Ectodermal cell (in vitro differentiated cells): ENCODE measurements around the gene SEBOX. TPM values are rescaled to one million over a fixed set of nuclear protein-coding genes. Genes with fewer than 3 reads are reported as not detected.

Experiments
- H3K27ac ChIP-seq: 2 replicates; pipeline ENCODE4 v1.7.0; 2013; ENCODE audit warnings: mild to moderate bottlenecking, low read depth, low read length; ENCODE audit not compliant: insufficient read depth, poor library complexity, severe bottlenecking
- H3K27me3 ChIP-seq: 2 replicates; pipeline ENCODE4 v1.7.0; 2013; ENCODE audit warnings: mild to moderate bottlenecking, low read length; ENCODE audit not compliant: insufficient read depth, control insufficient read depth, poor library complexity, severe bottlenecking
- H3K36me3 ChIP-seq: one replicate; pipeline ENCODE4 v1.7.0; 2013; ENCODE audit warnings: low read length; ENCODE audit not compliant: control insufficient read depth, insufficient read depth
- H3K4me1 ChIP-seq: one replicate; pipeline ENCODE4 v1.7.0; 2013; ENCODE audit warnings: low read length; ENCODE audit not compliant: control insufficient read depth, insufficient read depth
- H3K4me3 ChIP-seq: 2 replicates; pipeline ENCODE4 v1.7.0; 2013; ENCODE audit warnings: low read depth, low read length, control low read depth; ENCODE audit not compliant: insufficient read depth
- H3K9me3 ChIP-seq: 2 replicates; pipeline ENCODE4 v1.7.0; 2013; ENCODE audit warnings: mild to moderate bottlenecking, low read length, moderate library complexity; ENCODE audit not compliant: control insufficient read depth
- WGBS, 2 experiments: methylation state at CpG; one replicate each; pipeline ENCODE4 v1.1.7; 2013; ENCODE audit warnings: missing lambda C conversion rate in 2 of 2; 5-methylcytosine and 5-hydroxymethylcytosine counted together
- polyA plus RNA-seq, 4 experiments: library from polyadenylated mRNA; stranded (reverse); fragments of 50-300 nt; gene quantifications; one replicate each; pipeline ENCODE4 v1.2.3, GENCODE V29; 2013

Gene SEBOX
- not detected for polyA plus RNA-seq (2013, experiment 1 of 4)
- not detected for polyA plus RNA-seq (2013, experiment 2 of 4)
- not detected for polyA plus RNA-seq (2013, experiment 3 of 4)
- not detected for polyA plus RNA-seq (2013, experiment 4 of 4)

- no peak within 1 kb of the TSS for H3K4me3 ChIP-seq
- peaks cover 11% of the 10 kb centered on the region for H3K36me3 ChIP-seq
- H3K4me1 ChIP-seq, result peaks cover 4% of the 10 kb centered on the region
- H3K27ac ChIP-seq, result no peak within 1 kb of the TSS
- 90 to 92% methylated on average over 12 to 13 of the region's 13 CpGs for WGBS, 2 experiments
- H3K9me3 ChIP-seq, result no peaks in the 10 kb centered on the region
- H3K27me3 ChIP-seq, result no peaks in the 10 kb centered on the region
These were observed at the start of gene SEBOX for GRCh38 chr17:28364665-28365363. Gene SEBOX, minus strand, starts transcription at chr17:28365199. Its CDS starts 48 bp downstream, at chr17:28365151.

GRCh38 chr17:28413804-28414203 lies 48.8 kb upstream of the SEBOX start:
- WGBS, 2 experiments, result 70% methylated on average over 7 of the region's 7 CpGs
- Histone ChIP-seq H3K27ac (no peak overlapping the region), H3K4me1 (no peaks in the 10 kb centered on the region), H3K9me3 (no peaks in the 10 kb centered on the region), H3K36me3 (no peaks in the 10 kb centered on the region), H3K27me3 (peaks cover 20% of the 10 kb centered on the region), H3K4me3 (no peak overlapping the region)

GRCh38 chr17:28412099-28412498 lies 47.1 kb upstream of the SEBOX start:
- whole genome bisulfite sequencing, 2 experiments, result 57 to 59% methylated on average over 3 of the region's 3 CpGs
- Histone ChIP-seq H3K27ac (no peak overlapping the region), H3K4me3 (no peak overlapping the region), H3K36me3 (no peaks in the 10 kb centered on the region), H3K27me3 (peaks cover 17% of the 10 kb centered on the region), H3K4me1 (peaks cover 10% of the 10 kb centered on the region), H3K9me3 (no peaks in the 10 kb centered on the region)

GRCh38 chr17:28407974-28408306 lies 42.9 kb upstream of the SEBOX start:
- Histone ChIP-seq H3K9me3 (no peaks in the 10 kb centered on the region), H3K36me3 (no peaks in the 10 kb centered on the region), H3K4me3 (no peak overlapping the region), H3K27me3 (peaks cover 42% of the 10 kb centered on the region), H3K4me1 (peaks cover 10% of the 10 kb centered on the region), H3K27ac (no peak overlapping the region)
- 78 to 86% methylated on average over 1 of the region's 1 CpG for WGBS, 2 experiments

- no peaks in the 10 kb centered on the region for H3K36me3 ChIP-seq
- peaks cover 10% of the 10 kb centered on the region for H3K4me1 ChIP-seq
- H3K9me3 ChIP-seq, result no peaks in the 10 kb centered on the region
- no peak overlapping the region for H3K27ac ChIP-seq
- H3K27me3 ChIP-seq, result peaks cover 48% of the 10 kb centered on the region
- WGBS, 2 experiments, result 59 to 63% methylated on average over 5 of the region's 5 CpGs
- H3K4me3 ChIP-seq, result no peak overlapping the region
These were observed 42.4 kb upstream of the SEBOX start for GRCh38 chr17:28407130-28407973.

GRCh38 chr17:28406473-28406814 lies 41.4 kb upstream of the SEBOX start:
- Histone ChIP-seq H3K9me3 (no peaks in the 10 kb centered on the region), H3K4me3 (no peak overlapping the region), H3K4me1 (peaks cover 10% of the 10 kb centered on the region), H3K27ac (no peak overlapping the region), H3K27me3 (peaks cover 57% of the 10 kb centered on the region), H3K36me3 (no peaks in the 10 kb centered on the region)
- 37 to 41% methylated on average over 9 of the region's 9 CpGs for WGBS, 2 experiments

GRCh38 chr17:28405632-28406472 lies 40.9 kb upstream of the SEBOX start, which contains the start of gene SLC46A1:
Gene SLC46A1, minus strand, starts transcription at chr17:28406212. Its CDS starts 98 bp downstream, at chr17:28406114.
- no peaks in the 10 kb centered on the region for H3K36me3 ChIP-seq
- 1 to 2% methylated on average over 70 of the region's 70 CpGs for WGBS, 2 experiments
- peak within 1 kb of the TSS; percentile 50 for H3K4me3 ChIP-seq
- H3K27ac ChIP-seq, result no peak within 1 kb of the TSS
- peaks cover 10% of the 10 kb centered on the region for H3K4me1 ChIP-seq
- no peaks in the 10 kb centered on the region for H3K9me3 ChIP-seq
- peaks cover 63% of the 10 kb centered on the region for H3K27me3 ChIP-seq

- WGBS, 2 experiments, result 55 to 56% methylated on average over 33 of the region's 33 CpGs
- Histone ChIP-seq H3K36me3 (no peaks in the 10 kb centered on the region), H3K27me3 (peaks cover 70% of the 10 kb centered on the region), H3K4me1 (peaks cover 10% of the 10 kb centered on the region), H3K9me3 (no peaks in the 10 kb centered on the region), H3K4me3 (peak overlapping the region; percentile 50), H3K27ac (no peak overlapping the region)
These were observed 40.0 kb upstream of the SEBOX start for GRCh38 chr17:28404812-28405570.

- WGBS, 2 experiments, result 92 to 96% methylated on average over 5 of the region's 5 CpGs
- no peak overlapping the region for H3K4me3 ChIP-seq
These were observed 39.4 kb upstream of the SEBOX start for GRCh38 chr17:28404461-28404811.

More at GRCh38 chr17:28404461-28404811, 39.4 kb upstream of the SEBOX start:
- Histone ChIP-seq H3K4me1 (peaks cover 10% of the 10 kb centered on the region), H3K27me3 (peaks cover 73% of the 10 kb centered on the region), H3K36me3 (no peaks in the 10 kb centered on the region), H3K27ac (no peak overlapping the region), H3K9me3 (no peaks in the 10 kb centered on the region)
